ENCODE measurements around the gene SLC2A5.
"Not testable (repeated sequence)": the region's sequence is repeated elsewhere in the genome, so short reads cannot be mapped to it uniquely, and the experiment has no call there.

Gene SLC2A5

DNA sequence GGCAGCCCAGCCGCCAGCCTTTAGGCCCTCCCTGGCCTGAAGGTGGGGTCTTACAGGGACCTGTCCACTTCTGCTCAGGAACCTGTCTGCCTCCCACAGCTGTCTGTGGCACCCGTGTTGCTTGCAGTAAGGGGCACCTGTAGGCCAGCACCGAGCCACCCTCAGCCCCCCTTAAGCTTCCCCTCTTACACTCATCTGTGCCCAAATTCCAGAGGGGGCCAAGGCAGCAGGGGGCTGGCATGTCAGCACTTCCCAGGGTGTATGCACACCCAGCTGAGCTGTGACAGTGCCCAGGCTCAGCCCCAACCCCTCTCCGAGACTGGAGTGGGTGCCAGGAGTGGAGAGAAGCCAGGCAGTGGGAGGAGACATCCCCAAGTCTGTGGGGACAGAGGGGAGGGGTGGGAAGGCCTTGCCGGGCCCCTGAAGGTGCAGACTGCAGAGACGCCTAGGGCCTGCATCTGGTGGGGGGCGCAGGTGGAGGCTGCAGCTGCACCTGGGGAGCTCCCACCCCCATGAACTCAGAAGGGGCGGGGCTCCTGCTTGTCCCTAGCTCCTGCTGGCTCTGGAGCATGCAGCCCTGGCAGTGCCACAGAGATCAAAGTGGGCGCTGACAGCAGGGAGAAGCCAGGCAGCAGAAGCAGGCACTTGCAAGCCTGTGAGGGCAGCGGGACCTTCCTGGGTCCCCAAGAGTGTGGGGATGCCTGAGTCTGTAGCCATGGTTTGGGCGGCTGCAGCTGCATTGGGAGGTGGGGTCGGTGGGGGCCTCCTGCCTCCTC is 37.8 kb downstream of the SLC2A5 start:
- no peak for DNase-seq

DNA sequence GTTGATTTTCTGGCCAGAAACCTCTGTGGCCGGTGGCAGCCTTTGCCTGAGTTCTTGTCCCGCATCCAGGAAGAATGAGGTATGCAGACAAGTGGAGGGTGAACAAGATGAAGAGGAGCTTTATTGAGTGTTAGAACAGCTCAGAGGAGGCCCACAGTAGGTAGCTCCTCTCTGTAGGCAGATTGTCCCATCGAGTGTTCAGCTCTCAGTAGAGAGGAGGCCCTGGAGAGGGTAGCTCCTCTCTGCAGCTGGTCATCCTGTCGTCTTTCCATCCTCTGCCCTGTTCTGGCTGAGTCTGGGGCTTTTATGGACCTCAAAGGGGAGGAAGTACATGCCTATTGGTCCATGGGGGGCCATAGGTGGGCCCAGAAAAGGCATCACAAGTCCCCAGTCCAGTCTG is 38.4 kb downstream of the SLC2A5 start:
- DNase-seq, result not testable (repeated sequence)

DNA sequence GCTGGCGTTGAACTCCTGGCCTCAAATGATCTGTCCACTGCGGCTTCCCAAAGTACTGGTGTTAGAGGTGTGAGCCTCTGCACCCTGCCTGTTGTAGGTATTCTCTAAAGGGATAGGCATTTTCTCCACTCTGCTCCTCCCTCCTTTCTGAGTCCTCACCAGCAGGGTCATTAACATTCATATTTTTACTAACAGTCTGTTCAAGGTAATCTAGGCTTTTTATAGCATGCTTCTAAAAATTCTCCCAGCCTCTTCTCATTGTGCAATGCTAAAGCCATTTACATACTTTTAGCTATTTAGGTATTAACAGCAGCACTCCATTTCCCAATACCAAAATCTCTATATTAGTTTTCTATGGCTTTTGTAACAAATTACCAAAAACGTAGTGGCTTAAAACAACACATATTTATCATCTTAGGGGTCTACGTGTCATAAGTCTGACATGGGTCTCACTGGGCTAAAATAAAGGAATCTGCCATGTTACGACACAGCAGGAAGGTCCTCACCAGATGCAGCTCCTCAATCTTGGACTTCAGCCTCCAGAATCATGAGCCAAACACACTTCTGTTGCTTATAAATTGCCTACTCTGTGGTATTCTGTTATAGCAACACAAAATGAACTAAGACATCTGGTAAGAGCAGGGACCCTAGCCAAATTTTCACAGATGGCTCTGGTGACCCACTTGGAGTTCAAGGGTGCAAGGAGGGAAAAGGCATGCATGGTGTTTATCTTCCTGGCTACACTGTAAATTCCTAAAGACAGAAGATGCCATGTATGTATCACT is 40.3 kb downstream of the SLC2A5 start:
- DNase-seq, result no peak

DNA sequence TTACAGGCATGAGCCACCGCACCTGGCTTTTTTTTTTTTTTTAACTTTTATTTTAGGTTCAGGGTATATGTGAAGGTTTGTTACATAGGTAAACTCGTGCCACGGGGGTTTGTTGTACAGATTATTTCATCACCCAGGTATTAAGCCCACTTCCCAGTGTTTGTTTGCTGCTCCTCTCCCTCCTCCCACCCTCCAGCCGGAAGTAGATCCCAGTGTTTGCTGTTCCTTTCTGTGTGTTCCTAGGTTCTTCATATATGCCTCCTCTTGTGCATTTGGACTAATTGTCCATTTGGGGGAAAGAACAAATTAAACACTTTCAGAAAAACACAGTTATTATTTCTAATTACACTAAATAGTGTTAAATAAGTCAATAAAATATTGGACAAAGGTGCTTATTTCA is 42.1 kb downstream of the SLC2A5 start:
- no peak for DNase-seq

DNA sequence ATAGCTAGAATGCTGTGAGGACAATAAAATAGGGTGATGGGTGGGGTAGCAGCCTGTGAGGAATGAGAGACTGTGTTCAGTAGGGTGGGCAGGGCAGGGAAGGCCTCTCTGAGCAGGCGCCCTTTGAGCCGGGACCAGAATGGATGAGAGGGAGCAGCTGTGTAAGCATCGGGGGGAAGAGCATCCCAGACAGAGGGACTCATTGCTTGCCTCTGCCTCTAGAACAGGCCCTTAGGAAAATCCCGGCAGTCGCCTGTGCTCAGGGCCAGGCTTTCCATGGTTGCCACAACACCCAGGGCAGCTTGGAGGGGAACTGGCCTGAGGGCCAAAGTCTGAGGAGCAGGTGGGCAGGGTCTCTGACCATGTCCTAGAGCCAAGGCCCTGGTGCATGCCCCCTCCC is 44.0 kb downstream of the SLC2A5 start:
- no peak for DNase-seq

DNA sequence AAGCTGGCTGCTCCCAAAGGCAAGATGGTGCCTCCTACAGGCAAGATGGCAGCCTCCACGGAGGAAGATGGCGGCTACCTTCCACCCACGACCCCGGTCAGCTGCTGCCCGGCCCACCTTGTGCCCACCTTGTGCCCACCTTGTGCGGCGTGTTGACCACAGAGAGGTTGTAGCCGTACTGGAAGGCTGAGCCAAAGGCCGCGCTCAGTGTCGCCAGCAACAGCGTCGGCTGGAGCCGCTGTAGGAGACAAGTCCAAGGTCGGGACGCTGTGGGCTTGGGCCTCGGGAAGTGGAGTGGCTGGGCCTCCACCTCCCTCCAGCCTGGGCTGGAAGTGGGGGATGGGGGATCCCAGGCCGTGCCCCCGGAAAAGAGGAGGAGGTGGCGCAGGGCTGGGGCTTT is 44.6 kb downstream of the SLC2A5 start:
- no peak for DNase-seq

DNA sequence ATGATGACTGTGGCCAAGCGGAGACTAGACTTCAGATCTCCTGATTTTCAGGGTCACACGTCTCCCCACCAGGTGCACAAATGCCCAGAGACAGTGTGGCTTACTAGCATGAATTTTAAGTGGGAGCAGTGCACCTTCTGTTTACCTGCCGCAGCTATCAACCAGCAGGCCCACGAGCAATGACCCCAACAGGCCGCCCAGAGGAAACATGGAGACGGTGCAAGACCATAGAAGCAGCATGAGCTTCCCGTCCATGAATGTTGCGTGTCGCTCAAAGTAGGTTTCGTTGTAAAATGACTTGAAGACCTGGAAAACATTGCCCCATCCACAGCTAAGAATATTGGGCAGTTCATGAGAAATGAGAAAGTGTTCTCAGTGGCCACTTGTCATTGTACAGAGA is 46.7 kb downstream of the SLC2A5 start:
- no peak for DNase-seq

DNA sequence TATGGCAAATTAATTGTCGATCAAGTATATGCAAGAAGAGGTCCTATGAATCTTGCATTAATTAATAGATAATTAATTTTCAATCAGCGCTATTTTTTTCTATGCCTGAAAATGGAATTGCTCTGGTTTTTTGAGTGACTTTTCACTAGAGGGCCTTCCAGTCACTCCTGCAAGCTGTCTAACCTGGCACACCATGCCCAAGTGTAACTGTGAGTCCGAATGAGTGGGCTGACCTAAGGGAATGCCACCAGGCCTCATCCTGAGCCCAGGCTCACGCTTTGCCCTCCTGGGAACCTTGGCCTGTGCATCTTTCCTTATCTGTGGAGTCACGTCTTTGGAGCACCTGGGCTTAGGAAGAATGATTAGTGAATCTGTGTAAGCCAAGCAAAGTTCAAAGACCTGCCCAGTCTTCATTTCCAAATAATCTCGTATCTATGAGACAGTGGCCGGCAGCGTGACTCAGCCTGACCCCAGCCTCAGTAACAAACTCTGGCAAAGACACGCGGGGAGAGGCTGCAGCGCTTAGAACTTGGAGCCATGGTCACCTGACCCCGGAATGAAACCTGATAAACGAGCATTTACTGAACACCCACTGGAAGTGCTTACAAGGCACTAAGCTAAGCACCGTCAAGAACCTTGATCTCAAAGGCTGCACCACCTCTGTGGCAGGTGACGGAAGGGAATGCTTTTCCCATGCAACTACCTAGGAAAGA is 47.3 kb downstream of the SLC2A5 start:
- not testable (repeated sequence) for DNase-seq

DNA sequence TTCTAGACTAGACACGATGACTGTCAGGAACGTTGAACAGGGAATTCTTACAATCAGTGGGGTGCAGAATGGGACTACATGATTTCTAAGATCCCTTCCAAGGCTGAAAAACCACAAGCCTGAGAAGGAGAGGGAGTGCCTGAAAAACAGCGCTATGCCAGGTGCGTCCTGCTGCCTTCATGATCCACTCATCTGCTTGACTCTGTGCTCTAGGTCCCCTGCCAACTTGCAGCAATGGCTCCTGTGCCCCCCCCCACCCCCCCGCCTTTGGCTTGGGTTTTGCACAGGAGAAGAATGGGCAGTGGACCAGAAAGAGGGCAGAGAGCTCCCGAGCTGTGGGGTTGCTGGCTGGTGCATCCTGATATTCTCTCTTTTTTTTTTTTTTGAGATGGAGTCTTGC is 49.1 kb downstream of the SLC2A5 start:
- no peak for DNase-seq

DNA sequence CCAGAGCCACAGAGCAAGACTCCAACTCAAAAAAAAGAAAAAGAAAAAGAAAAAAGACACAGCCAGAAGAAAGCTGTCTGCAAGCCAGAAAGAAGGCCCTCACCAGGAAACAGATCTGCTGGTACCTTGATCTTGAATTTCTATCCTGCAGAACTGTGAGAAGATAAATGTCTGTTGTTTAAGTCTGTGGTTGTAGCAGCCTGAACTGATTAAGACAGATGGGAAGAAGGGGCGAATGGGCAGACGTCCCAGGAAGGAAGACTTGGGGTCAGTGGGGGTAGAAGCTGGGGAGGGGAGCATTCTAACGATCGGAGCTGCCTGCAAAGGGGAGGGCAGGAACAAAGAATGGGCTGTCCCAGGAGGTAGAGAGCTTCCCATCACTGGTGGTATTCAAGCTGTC is 49.5 kb downstream of the SLC2A5 start:
- no peak for DNase-seq

DNA sequence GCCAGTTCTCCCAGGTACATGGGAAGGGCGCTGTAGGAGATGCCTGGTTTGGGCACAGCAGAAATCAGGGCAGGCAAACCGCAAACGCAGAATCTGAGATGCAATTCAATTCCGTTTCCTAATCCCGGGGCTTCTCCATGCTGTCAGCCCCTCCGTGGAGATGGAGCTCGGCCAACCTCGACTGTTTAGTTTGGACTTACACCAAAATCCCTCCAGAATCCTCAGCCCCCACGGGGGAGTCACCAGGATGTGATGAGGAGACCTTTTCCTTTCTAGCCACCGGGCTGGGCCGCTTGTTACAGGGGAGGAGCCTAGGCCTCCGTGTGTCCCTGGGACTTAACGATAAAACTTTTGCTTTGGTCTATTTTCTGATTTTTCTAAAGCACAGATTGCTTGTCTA is 51.1 kb downstream of the SLC2A5 start:
- DNase-seq, result no peak

DNA sequence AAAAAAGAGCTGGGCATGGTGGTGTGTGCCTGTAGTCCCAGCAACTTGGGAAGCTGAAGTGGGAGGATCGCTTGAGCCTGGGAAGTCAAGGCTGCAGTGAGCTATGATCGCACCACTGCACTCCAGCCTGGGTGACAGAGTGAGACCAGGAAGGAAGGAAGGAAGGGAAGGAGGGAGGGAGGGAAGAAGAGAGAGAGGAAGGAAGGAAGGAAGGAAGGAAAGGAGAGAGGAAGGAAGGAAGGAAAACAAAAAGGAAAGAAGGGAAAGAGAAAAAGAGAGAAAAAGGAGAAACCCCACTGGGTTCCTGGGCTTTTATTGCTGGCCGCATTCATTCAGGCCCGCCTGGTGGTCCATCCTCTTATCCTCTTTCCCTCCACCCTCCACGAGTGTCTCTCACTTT is 53.0 kb downstream of the SLC2A5 start:
- DNase-seq, result no peak

DNA sequence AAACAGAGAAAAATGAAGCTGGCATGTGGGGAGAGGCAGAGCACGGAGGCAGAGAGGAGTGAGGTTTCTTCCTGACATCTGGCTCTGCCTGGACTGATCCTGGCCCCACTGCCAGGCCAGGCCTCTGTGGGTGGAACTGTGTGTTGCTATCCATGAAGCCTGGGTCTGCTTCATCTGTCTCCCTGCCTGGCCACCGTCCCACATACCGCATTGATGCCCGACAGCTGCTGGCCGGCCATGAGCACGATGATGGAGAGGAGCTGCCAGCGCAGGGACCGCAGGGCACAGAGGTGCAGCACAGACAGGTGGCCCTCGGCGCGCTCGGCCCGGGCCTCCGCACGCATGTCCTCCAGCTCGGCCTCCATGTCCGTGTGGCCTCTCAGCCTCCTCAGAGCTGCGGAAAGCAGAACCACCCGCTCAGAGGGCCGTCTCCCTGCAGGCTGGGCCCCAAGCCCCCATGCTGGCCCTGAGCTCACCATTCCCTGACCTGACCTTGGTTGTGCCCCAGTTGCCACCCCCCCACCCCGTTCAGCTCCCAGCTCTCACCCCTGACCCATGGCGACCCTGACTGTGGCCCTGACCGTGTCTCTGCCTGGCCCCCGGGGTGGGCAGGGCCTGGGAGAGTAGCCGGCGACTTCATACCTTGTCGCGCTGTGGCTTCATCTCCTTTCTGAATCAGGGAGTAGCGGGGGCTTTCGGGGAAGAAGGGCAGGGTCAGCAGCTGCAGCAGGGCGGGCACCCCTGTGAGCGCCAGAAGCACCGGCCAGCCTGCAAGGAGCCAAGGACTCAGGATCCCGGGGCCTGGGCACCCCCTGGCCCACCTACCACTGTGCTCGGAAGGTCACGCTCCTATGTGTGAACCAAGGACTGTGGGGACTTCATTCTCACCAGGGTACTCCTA is 54.7 kb downstream of the SLC2A5 start:
- DNase-seq, result no peak

DNA sequence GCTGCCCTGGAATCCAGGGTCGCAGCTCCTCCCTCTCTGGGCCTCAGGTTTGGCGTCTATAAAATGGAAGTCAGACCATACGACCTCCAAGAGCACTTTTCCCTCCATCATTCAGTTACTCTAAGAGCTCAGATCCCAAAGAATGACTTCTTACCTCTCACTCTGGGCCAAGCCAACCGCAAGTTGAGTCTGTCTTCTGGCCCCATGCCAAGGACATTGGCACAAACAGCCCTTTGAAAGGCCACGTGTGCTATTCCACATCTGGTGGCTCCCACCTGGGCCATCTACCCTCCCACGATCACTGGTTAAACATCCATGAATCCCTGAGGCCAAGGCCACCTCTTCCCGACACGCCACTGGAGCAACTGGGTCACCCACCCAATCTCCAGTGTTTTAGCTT is 55.6 kb downstream of the SLC2A5 start:
- DNase-seq, result no peak

DNA sequence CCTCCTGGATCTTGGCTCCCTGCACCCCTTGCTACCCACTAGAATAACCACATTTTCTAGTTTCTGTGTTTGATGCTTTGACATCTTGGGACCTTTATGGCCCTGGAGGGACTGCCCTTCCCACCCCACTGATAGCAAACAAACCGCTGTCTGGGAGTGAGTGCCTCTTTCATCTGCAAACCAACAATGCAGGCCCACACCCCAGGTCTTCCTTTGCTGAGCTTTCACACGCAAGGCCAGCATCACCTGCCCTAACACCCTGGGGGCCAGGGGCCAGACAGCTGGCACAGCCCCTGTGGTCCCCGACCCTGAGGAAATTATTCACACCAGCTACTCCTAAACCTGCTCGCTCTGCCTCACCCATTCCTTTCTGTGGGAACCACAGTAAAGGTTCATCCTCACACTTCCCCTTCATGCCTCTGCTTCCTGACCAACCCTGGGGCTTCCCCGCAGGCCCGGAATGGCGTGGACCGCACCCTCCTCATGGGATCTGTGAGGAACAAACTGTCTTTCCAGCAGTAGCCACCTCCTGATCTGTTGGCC is 58.6 kb downstream of the SLC2A5 start:
- no peak for DNase-seq

DNA sequence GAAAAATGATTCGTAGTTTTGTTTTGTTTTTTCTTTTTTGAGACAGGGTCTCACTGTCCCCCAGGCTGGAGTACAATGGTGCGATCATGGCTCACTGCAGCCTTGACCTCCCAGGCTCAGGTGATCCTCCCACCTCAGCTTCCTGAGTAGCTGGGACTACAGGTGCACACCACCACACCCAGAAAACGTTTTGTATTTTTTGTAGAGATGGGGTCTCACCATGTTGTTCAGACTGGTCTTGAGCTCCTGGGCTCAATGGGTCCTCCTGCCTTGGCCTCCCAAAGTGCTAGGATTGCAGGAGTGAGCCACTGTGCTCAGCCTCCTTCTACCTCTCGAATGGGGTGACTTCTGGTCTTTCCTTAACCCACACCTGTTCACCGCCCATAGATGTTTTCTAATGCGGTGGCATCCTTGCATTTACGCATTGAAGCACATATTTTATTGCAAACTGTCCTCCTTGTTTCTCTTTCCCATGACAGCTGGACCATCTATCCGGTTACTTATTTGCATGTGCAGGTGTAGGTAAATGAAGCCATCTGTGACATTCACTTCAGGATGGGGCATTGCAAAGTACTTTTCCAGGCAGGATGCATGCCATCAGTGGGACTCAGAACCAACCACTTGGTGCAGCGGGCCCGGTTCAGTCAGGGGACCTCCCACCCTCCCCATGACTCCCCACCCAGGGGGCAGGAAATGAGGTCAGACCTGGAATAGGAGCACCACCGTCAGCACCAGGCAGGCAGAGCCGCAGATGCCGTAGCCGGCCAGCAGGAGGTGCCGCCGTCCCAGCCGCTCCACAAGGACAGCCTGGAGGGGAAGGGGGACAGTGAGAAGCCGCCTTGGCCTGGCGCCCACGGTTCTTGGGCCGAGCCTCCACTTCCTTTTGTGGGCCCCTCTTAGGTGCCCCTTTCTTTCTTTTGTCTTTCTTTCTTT is 59.7 kb downstream of the SLC2A5 start:
- no peak for DNase-seq

DNA sequence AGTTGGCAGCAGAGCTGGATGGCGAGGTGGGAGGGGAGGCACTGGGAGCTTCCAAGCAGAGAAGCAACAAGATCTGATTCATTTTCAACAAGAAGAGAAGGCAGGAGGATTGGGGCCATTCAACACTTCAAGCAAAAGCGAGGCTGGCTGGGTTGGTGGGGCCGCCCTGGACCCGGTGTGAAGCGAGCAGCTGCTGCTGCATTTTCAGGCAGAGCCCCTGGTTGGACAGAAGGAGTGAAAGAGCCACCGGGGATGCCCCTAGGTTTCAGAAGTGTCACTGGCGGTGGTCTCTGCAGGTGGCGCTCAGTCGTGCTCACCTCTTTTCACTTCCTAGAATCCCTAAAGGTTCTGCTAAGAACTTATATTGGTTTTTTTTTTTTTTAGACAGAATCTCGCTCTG is 61.2 kb downstream of the SLC2A5 start:
- no peak for DNase-seq

DNA sequence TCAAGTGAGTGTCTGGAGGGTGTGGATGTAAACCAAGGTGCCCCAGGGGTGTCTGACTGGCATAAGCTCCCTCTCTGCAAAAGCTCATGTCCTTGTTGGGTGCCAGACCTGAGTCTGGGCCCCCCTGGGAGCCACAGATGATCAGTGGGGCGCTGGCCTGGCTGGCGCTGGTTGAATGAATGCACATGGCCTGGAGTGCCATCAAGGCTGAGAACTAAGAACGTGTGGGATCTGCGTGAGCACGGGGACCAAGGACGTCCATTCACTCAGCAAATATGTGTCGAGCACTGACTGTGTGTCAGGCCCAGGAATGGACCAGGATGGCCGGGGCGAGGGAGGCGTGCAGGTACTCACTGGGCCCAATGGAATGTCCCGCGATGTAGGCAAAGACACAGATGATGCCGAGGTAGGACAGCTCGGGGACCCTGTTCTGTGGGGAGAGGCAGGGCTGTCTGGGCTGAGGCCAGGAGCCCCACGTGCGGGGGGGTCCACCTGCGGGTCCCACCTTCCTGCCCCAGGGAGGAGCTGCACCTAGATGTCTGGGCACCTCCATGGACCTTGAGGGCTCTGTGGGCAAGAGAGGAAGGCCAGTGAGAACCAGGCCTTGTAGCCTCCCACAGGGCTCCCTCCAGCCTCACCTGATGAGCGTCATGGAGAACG is 62.3 kb downstream of the SLC2A5 start:
- no peak for DNase-seq

DNA sequence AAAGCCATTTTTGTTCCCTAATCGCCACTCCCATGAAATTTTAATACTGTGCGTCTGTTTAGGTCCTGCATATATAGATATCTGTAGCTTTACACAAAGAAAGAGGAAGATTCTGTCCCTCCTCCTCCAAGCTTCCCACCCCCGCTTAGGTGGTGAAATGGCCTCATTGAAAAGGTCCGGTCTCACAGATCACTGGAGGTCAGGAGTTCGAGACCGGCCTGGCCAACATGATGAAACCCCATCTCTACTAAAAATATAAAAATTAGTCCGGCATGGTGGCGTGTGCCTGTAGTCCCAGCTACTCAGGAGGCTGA is 64.1 kb downstream of the SLC2A5 start:
- no peak for DNase-seq

DNA sequence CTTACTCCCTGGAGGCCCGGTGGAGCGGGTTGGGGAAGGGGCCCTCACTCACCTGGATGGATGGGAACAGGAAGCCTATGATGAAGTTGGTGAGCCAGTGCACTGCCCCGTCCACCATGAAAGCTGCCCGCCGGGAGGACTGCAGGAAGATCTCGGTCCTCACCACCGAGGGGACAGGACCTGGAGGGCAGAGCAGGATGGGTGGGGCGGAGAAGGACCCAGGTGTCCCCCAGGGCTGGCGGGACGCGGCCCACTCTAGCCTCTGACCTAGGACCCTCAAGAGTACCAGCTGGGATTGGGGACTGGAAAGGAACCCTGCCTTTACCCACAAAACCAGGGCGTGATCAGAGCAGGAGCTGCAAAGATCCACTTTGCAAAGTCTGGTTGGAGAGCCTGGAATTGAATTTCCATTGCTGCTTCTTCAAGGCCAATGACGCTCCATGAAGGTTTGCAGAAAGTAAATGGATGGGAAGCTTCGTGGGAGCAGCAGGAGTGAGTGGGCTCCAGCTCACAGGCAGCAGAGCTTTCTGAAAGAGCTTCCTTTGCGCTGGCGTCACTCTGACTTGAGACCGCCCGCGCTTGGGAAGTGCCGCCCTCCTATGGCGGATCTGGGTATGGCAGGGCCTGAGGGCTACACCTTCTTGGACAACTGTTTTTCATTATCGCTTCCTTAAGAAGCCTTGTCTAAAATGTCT is 64.6 kb downstream of the SLC2A5 start:
- DNase-seq, result no peak
